ENCODE data around the gene CGB7. TPM values are rescaled to one million over a fixed set of nuclear protein-coding genes. Genes with fewer than 3 reads are reported as not detected.

CGB7 gene
- total and polyA plus RNA-seq, 8 donors: 0.38 TPM; not detected in 7

GRCh38 chr19:49017666-49018351 is 39.7 kb downstream of the CGB7 start:
- TF ChIP-seq CTCF (IDR thresholded peaks at IDR 0.05): peak in 3 of 4 donors; percentile 33 to 43 (median 37)

GRCh38 chr19:49017041-49017665 is 40.4 kb downstream of the CGB7 start, which contains the start of gene LHB:
LHB (minus strand) TSS chr19:49017091; CDS start chr19:49017081, 10 bp downstream.
- H3K27ac ChIP-seq: no peak within 1 kb of the TSS
- TF ChIP-seq CTCF (IDR thresholded peaks at IDR 0.05): no peak
- FAIRE-seq (no peak), DNase-seq (no peak), ATAC-seq (no peak)
- no peaks in the 10 kb centered on the region for H3K27me3 ChIP-seq
- 69 to 71% methylated on average over 17 of the region's 17 CpGs for WGBS, 2 donors
- H3K4me3 ChIP-seq: peak within 1 kb of the TSS; percentile 8 to 56 (median 30)
- no peaks in the 10 kb centered on the region for H3K36me3 ChIP-seq
- no peaks in the 10 kb centered on the region for H3K9me3 ChIP-seq
- intact Hi-C loops (cut with DNase I): no loop called here
- peaks cover 0 to 9% (median 3%) of the 10 kb centered on the region in 3 donors for H3K4me1 ChIP-seq

More at GRCh38 chr19:49017666-49018351, 39.7 kb downstream of the CGB7 start:
- H3K4me1 ChIP-seq: peaks cover 0 to 9% (median 3%) of the 10 kb centered on the region in 3 donors
- H3K36me3 ChIP-seq: no peaks in the 10 kb centered on the region
- no peak overlapping the region for H3K27ac ChIP-seq
- H3K27me3 ChIP-seq: no peaks in the 10 kb centered on the region
- H3K4me3 ChIP-seq: peak overlapping the region; percentile 8 to 56 (median 30)
- no peaks in the 10 kb centered on the region for H3K9me3 ChIP-seq
- ATAC-seq (peak; percentile 32 to 60 (median 43)), FAIRE-seq (no peak), DNase-seq (peak in 5 of 6 donors; percentile 34 to 86 (median 60))
- intact Hi-C loops (cut with DNase I): no loop called here
- 1 to 5% methylated on average over 51 to 62 of the region's 62 CpGs for WGBS, 2 donors

GRCh38 chr19:49016067-49016839 is 41.3 kb downstream of the CGB7 start:
- Histone ChIP-seq H3K36me3 (no peaks in the 10 kb centered on the region), H3K27ac (no peak overlapping the region), H3K27me3 (no peaks in the 10 kb centered on the region), H3K4me3 (no peak overlapping the region), H3K9me3 (no peaks in the 10 kb centered on the region), H3K4me1 (peaks cover 0 to 9% (median 3%) of the 10 kb centered on the region in 3 donors)
- FAIRE-seq: no peak
- DNase-seq: peak in 1 of 6 donors; percentile 74
- intact Hi-C loops (cut with DNase I): no loop called here
- no peak for ATAC-seq
- 92 to 93% methylated on average over 21 to 26 of the region's 29 CpGs for WGBS, 2 donors
- no peak for TF ChIP-seq CTCF (IDR thresholded peaks at IDR 0.05)

- no peak for FAIRE-seq
- no peaks in the 10 kb centered on the region for H3K27me3 ChIP-seq
- TF ChIP-seq CTCF (IDR thresholded peaks at IDR 0.05): no peak
- H3K27ac ChIP-seq: no peak overlapping the region
- intact Hi-C loops (cut with DNase I): no loop called here
- peaks cover 0 to 9% (median 3%) of the 10 kb centered on the region in 3 donors for H3K4me1 ChIP-seq
- no peaks in the 10 kb centered on the region for H3K9me3 ChIP-seq
- H3K36me3 ChIP-seq: peaks cover 0 to 6% (median 0%) of the 10 kb centered on the region in 3 donors
- H3K4me3 ChIP-seq: no peak overlapping the region
- 92 to 94% methylated on average over 18 of the region's 18 CpGs for WGBS, 2 donors
- ATAC-seq: no peak
- no peak for DNase-seq
Measured at GRCh38 chr19:49014870-49015255, 42.7 kb downstream of the CGB7 start.

All from pancreas (tissue), 10 donors.